ENCODE measurements around the gene ADAP1. TPM values are rescaled to one million over a fixed set of nuclear protein-coding genes. Genes with fewer than 3 reads are reported as not detected.

The ADAP1 gene
- total RNA-seq, 2 donors from 2014 or later, result 3.8 to 6.5 TPM

- H3K27ac ChIP-seq (ENCODE audit: low read depth, low read length), result no peak overlapping the region
- no peaks in the 10 kb centered on the region for H3K9me3 ChIP-seq (ENCODE audit: control insufficient read depth, low read length)
- Mint-ChIP-seq H3K4me3 (no peak overlapping the region), H3K9me3 (peaks cover 8% of the 10 kb centered on the region), H3K4me1 (no peaks in the 10 kb centered on the region), H3K27ac (no peak overlapping the region), H3K27me3 (ENCODE audit: insufficient read depth) (peaks cover 19% of the 10 kb centered on the region), H3K36me3 (ENCODE audit: low read depth) (no peaks in the 10 kb centered on the region)
- 87% methylated on average over 10 to 16 of the region's 16 CpGs for WGBS, 2 experiments (ENCODE audit: insufficient coverage in 1 of 2, insufficient read length in 1 of 2)
- no peaks in the 10 kb centered on the region for H3K36me3 ChIP-seq (ENCODE audit: control insufficient read depth, insufficient read depth, low read length)
- no peak for TF ChIP-seq CTCF (conservative IDR thresholded peaks at IDR 0.05)
- peaks cover 21% of the 10 kb centered on the region for H3K27me3 ChIP-seq (ENCODE audit: control insufficient read depth, insufficient read depth, low read length, poor library complexity, severe bottlenecking)
- H3K4me1 ChIP-seq (ENCODE audit: control insufficient read depth, insufficient read depth, low read length), result no peaks in the 10 kb centered on the region
- DNase-seq, result no peak
- H3K4me3 ChIP-seq (ENCODE audit: low read length), result no peak overlapping the region
- H3K9ac ChIP-seq (ENCODE audit: extremely low read depth, low read length, poor library complexity, severe bottlenecking), result no peak overlapping the region
Observed at GRCh38 chr7:937856-938484, 16.5 kb downstream of the ADAP1 start.

- no peak for DNase-seq
- Histone ChIP-seq H3K4me1 (ENCODE audit: control insufficient read depth, insufficient read depth, low read length) (no peaks in the 10 kb centered on the region), H3K27me3 (ENCODE audit: control insufficient read depth, insufficient read depth, low read length, poor library complexity, severe bottlenecking) (peaks cover 13% of the 10 kb centered on the region), H3K4me3 (ENCODE audit: low read length) (no peak overlapping the region), H3K27ac (ENCODE audit: low read depth, low read length) (no peak overlapping the region), H3K9me3 (ENCODE audit: control insufficient read depth, low read length) (no peaks in the 10 kb centered on the region), H3K9ac (ENCODE audit: extremely low read depth, low read length, poor library complexity, severe bottlenecking) (no peak overlapping the region), H3K36me3 (ENCODE audit: control insufficient read depth, insufficient read depth, low read length) (no peaks in the 10 kb centered on the region)
- Mint-ChIP-seq H3K27me3 (ENCODE audit: insufficient read depth) (peaks cover 12% of the 10 kb centered on the region), H3K36me3 (ENCODE audit: low read depth) (no peaks in the 10 kb centered on the region), H3K9me3 (peaks cover 8% of the 10 kb centered on the region), H3K27ac (peak overlapping the region; percentile 55), H3K4me3 (no peak overlapping the region), H3K4me1 (no peaks in the 10 kb centered on the region)
- 87 to 92% methylated on average over 10 to 22 of the region's 22 CpGs for WGBS, 2 experiments (ENCODE audit: insufficient coverage in 1 of 2, insufficient read length in 1 of 2)
- TF ChIP-seq CTCF (conservative IDR thresholded peaks at IDR 0.05), result no peak
Observed at GRCh38 chr7:936386-937054, 18.0 kb downstream of the ADAP1 start.

GRCh38 chr7:935874-936385, 18.6 kb downstream of the ADAP1 start:
- H3K4me3 ChIP-seq (ENCODE audit: low read length), result no peak overlapping the region
- peaks cover 7% of the 10 kb centered on the region for H3K27me3 ChIP-seq (ENCODE audit: control insufficient read depth, insufficient read depth, low read length, poor library complexity, severe bottlenecking)
- H3K4me3 Mint-ChIP-seq, result no peak overlapping the region
- H3K27me3 Mint-ChIP-seq (ENCODE audit: insufficient read depth), result peaks cover 6% of the 10 kb centered on the region
- DNase-seq, result no peak
- H3K9me3 ChIP-seq (ENCODE audit: control insufficient read depth, low read length), result no peaks in the 10 kb centered on the region
- WGBS, 2 experiments (ENCODE audit: insufficient coverage in 1 of 2, insufficient read length in 1 of 2), result 92% methylated on average over 26 to 28 of the region's 28 CpGs
- H3K4me1 Mint-ChIP-seq, result no peaks in the 10 kb centered on the region
- H3K36me3 Mint-ChIP-seq (ENCODE audit: low read depth), result no peaks in the 10 kb centered on the region
- H3K4me1 ChIP-seq (ENCODE audit: control insufficient read depth, insufficient read depth, low read length), result no peaks in the 10 kb centered on the region
- no peaks in the 10 kb centered on the region for H3K36me3 ChIP-seq (ENCODE audit: control insufficient read depth, insufficient read depth, low read length)
- H3K27ac ChIP-seq (ENCODE audit: low read depth, low read length), result no peak overlapping the region
- no peak for TF ChIP-seq CTCF (conservative IDR thresholded peaks at IDR 0.05)
- H3K9me3 Mint-ChIP-seq, result peaks cover 8% of the 10 kb centered on the region
- no peak overlapping the region for H3K27ac Mint-ChIP-seq
- H3K9ac ChIP-seq (ENCODE audit: extremely low read depth, low read length, poor library complexity, severe bottlenecking), result no peak overlapping the region
